HepG2 (cell line): ENCODE data around the gene ACTRT2. TPM values are rescaled to one million over a fixed set of nuclear protein-coding genes. Genes with fewer than 3 reads are reported as not detected.

Source experiments
- ATAC-seq: fragments of 200-7000 bp; cut with Tn5 transposase; 3 replicates; pipeline ENCODE4 v1.9.1; 2020; ENCODE audit warnings: mild to moderate bottlenecking, moderate library complexity
- BruUV-seq: library from RNA; stranded (reverse); fragments of 400-500 nt; replicated peaks from 2 replicates; lab custom pipeline; 2021; lab: Mats Ljungman, UMichigan
- CTCF ChIA-PET: fragments of 300-600 bp; formaldehyde crosslinking; extraction: SDS; loops from one replicate; lab custom pipeline; 2021; ENCODE audit warnings: low total read pairs, inconsistent platforms, low intra/inter-chr PET ratio; lab: Yijun Ruan, JAX
- POLR2A ChIA-PET: fragments of 350-600 bp; sonication (Branson Sonifier 250); formaldehyde crosslinking; loops from one replicate; lab custom pipeline; 2020; ENCODE audit warnings: antibody characterized with exemption, inconsistent platforms; lab: Yijun Ruan, JAX
- DNase-seq: peaks from one replicate; pipeline ENCODE4 v3.0.0-alpha.2; 2015; ENCODE audit warnings: low spot score
- FAIRE-seq: peaks from 3 replicates; lab custom pipeline; 2011; peaks lifted over from hg19 to GRCh38; lab: Jason Lieb, UNC
- H2AFZ ChIP-seq: one replicate; pipeline ENCODE4 v1.6.1; 2011; ENCODE audit warnings: low read length, inconsistent platforms
- H3K27ac ChIP-seq: fragments of 300-600 bp; 3 replicates; pipeline ENCODE4 v1.8.0; 2011; ENCODE audit warnings: mixed run types, mild to moderate bottlenecking, mixed read lengths, low read length, inconsistent platforms; ENCODE audit not compliant: insufficient read depth; ENCODE audit errors: extremely low read length
- H3K27me3 ChIP-seq, 2 experiments: fragments of 200-600 bp in 1 of 2; 2 replicates in 1 of 2; 3 replicates in 1 of 2; pipeline versions ENCODE4 v1.6.0 to v1.8.0; 2011; ENCODE audit warnings: low read length in 2 of 2, mild to moderate bottlenecking in 2 of 2, moderate library complexity in 2 of 2, inconsistent platforms in 1 of 2; ENCODE audit not compliant: insufficient read depth in 2 of 2, control insufficient read depth in 1 of 2
- H3K36me3 ChIP-seq, 2 experiments: fragments of 200-600 bp in 1 of 2; replicated peaks in 1 of 2; 2 replicates in 1 of 2; 3 replicates in 1 of 2; pipeline versions ENCODE4 v1.5.1 to v1.8.0; 2011; ENCODE audit warnings: low read length in 2 of 2, inconsistent platforms in 1 of 2; ENCODE audit not compliant: insufficient read depth in 2 of 2, control insufficient read depth in 1 of 2
- H3K4me1 ChIP-seq: 2 replicates; pipeline ENCODE4 v1.5.1; 2012; ENCODE audit warnings: low read length, inconsistent platforms; ENCODE audit not compliant: insufficient read depth
- H3K4me2 ChIP-seq: 2 replicates; pipeline ENCODE4 v1.6.0; 2011; ENCODE audit warnings: low read depth, low read length, inconsistent platforms
- H3K4me3 ChIP-seq, 3 experiments: fragments of 200-600 bp in 1 of 3; sonication (generic), shearing (Covaris generic) in 1 of 3; replicated peaks in 1 of 3; 2 replicates each; pipeline ENCODE4 v1.5.1; 2011 to 2016; ENCODE audit warnings: low read length in 3 of 3, inconsistent platforms in 2 of 3, low read depth in 2 of 3, mild to moderate bottlenecking in 2 of 3, control low read depth in 1 of 3, mixed read lengths in 1 of 3; ENCODE audit not compliant: insufficient read depth in 1 of 3
- H3K79me2 ChIP-seq: one replicate; pipeline ENCODE4 v1.6.1; 2011; ENCODE audit warnings: low read length, inconsistent platforms; ENCODE audit not compliant: insufficient read depth
- H3K9ac ChIP-seq: 2 replicates; pipeline ENCODE4 v1.6.0; 2011; ENCODE audit warnings: mild to moderate bottlenecking, low read depth, low read length, inconsistent platforms; ENCODE audit not compliant: insufficient read depth
- H3K9me3 ChIP-seq: 2 replicates; pipeline ENCODE4 v1.5.1; 2012; ENCODE audit warnings: mild to moderate bottlenecking, low read length
- H4K20me1 ChIP-seq: 2 replicates; pipeline ENCODE4 v1.6.0; 2011; ENCODE audit warnings: inconsistent platforms, mild to moderate bottlenecking, low read length, moderate library complexity; ENCODE audit not compliant: insufficient read depth
- ETV6 ChIP-seq: sonication (generic); formaldehyde crosslinking; conservative IDR thresholded peaks from 2 replicates; pipeline ENCODE4 v1.4.0; 2020; ENCODE audit warnings: missing genetic modification reagents
- FOXO1 ChIP-seq: sonication (generic); formaldehyde crosslinking; IDR thresholded peaks from 2 replicates; pipeline ENCODE4 v1.4.0; 2020; ENCODE audit warnings: missing genetic modification reagents
- GFI1 ChIP-seq: sonication (generic); formaldehyde crosslinking; IDR thresholded peaks from 2 replicates; pipeline ENCODE4 v1.5.0; 2020; ENCODE audit warnings: missing genetic modification reagents, mild to moderate bottlenecking, borderline replicate concordance
- NCOR1 ChIP-seq: fragments of 200-600 bp; sonication (generic); IDR thresholded peaks from 2 replicates; pipeline ENCODE4 v1.7.0; 2017; ENCODE audit warnings: antibody characterized with exemption, low read length, borderline replicate concordance
- ZNF230 ChIP-seq: sonication (generic); formaldehyde crosslinking; IDR thresholded peaks from 2 replicates; pipeline ENCODE4 v1.4.0; 2020; ENCODE audit warnings: mild to moderate bottlenecking, missing genetic modification reagents
- ZNF616 ChIP-seq: sonication (generic); formaldehyde crosslinking; IDR thresholded peaks from 2 replicates; pipeline ENCODE4 v1.5.0; 2020; ENCODE audit warnings: low read depth, mild to moderate bottlenecking, missing genetic modification reagents
- WGBS: methylation state at CpG from one replicate; pipeline ENCODE4 v1.1.6; 2017; ENCODE audit warnings: low lambda C conversion rate; 5-methylcytosine and 5-hydroxymethylcytosine counted together
- in situ Hi-C: cut with HindIII; loops from 2 replicates; pipeline ENCODE4 v1.10.0; 2017; ENCODE audit warnings: low pct_unique_long_range_greater_than_20kb; ENCODE audit not compliant: extremely low pct_ligation_motif_present
- intact Hi-C: fragments of 100-400 bp; cut with micrococcal nuclease; formaldehyde crosslinking; loops from one replicate; pipeline ENCODE4 v1.10.0; 2022; ENCODE audit not compliant: unreplicated experiment
- polyA plus RNA-seq, 8 experiments: library from polyadenylated mRNA; depleted of rRNA in 3 of 8; stranded (reverse) in 7 of 8; unstranded in 1 of 8; fragments of >200 nt; fragmentation: Illumina TruSeq in 4 of 8; extraction: Trizol in 4 of 8; gene quantifications; 2 replicates each; pipeline versions ENCODE4 v1.2.1 to v1.2.3, GENCODE V29; 2011 to 2016; ENCODE audit warnings: low read depth in 4 of 8, missing spikeins in 1 of 8, mixed read lengths in 1 of 8; ENCODE audit not compliant: insufficient read depth in 1 of 8
- total RNA-seq, 5 experiments: library from RNA; depleted of rRNA; stranded (reverse); fragments of >200 nt; fragmentation: Illumina TruSeq; extraction: Trizol; gene quantifications; 2 replicates each; pipeline ENCODE4 v1.2.3, GENCODE V29; 2016; ENCODE audit warnings: low read depth in 1 of 5
- TF ChIP-seq, protein P1 (sequence below): sonication (generic); formaldehyde crosslinking; conservative IDR thresholded peaks from 2 replicates; pipeline ENCODE4 v1.8.1; 2023; ENCODE audit warnings: missing genetic modification reagents
- TF ChIP-seq, protein P2 (sequence below): sonication (generic); formaldehyde crosslinking; IDR thresholded peaks from 2 replicates; pipeline ENCODE4 v1.8.0; 2022; ENCODE audit warnings: missing genetic modification reagents, mild to moderate bottlenecking, moderate library complexity, borderline replicate concordance
- TF ChIP-seq, protein P3 (sequence below): sonication (generic); formaldehyde crosslinking; IDR thresholded peaks from 2 replicates; pipeline ENCODE4 v1.5.0; 2020; ENCODE audit warnings: mild to moderate bottlenecking, missing genetic modification reagents, moderate library complexity

The ACTRT2 gene
- total and polyA plus RNA-seq, 2 of the 13 experiments (the other 11 are each of a cell fraction or from before 2014, with no cell fraction given) = not detected

DNA sequence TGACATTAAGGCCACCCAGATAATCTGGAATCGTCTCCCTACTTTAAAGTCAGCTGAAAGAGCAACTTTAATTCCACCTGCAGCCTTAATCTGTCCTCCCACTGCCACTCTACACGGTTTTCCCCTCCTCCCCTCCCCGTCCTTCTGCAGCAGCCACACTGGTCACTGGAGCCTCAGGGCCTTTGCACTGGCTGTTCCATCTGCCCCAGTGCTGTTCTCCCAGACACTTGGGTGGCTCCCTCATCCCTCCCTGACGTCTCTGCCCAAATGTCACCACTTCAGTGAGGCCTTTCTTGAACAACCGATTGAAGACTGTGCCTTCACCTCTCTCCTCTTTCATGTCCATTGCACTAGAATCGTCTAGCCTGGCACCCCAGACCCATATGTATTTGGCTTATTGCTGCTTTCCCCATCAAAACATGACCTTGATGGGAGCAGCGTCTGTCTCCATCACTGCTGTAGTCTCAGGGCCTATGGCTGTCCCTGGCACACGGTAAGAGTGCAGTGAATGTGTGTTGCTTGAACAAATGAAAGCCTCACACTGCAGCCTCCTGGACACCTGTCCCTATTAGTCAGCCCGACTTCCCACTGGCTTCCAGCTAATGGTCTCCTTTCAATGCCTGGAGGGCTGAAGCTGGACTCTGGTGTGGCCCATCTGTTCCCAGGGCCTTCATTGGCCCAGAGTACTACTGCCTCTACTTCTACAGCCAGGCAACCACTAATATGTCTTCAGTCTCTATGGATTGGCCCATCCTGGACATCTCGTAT is 37.2 kb downstream of the ACTRT2 start (continued):
- TF ChIP-seq, protein P1, sequence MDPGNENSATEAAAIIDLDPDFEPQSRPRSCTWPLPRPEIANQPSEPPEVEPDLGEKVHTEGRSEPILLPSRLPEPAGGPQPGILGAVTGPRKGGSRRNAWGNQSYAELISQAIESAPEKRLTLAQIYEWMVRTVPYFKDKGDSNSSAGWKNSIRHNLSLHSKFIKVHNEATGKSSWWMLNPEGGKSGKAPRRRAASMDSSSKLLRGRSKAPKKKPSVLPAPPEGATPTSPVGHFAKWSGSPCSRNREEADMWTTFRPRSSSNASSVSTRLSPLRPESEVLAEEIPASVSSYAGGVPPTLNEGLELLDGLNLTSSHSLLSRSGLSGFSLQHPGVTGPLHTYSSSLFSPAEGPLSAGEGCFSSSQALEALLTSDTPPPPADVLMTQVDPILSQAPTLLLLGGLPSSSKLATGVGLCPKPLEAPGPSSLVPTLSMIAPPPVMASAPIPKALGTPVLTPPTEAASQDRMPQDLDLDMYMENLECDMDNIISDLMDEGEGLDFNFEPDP (CRISPR knock-in tag) = no peak
- TF ChIP-seq NCOR1 (no peak), ETV6 (CRISPR knock-in tag) (no peak), ZNF616 (CRISPR knock-in tag) (no peak), FOXO1 (CRISPR knock-in tag) (no peak)
- TF ChIP-seq, protein P2, sequence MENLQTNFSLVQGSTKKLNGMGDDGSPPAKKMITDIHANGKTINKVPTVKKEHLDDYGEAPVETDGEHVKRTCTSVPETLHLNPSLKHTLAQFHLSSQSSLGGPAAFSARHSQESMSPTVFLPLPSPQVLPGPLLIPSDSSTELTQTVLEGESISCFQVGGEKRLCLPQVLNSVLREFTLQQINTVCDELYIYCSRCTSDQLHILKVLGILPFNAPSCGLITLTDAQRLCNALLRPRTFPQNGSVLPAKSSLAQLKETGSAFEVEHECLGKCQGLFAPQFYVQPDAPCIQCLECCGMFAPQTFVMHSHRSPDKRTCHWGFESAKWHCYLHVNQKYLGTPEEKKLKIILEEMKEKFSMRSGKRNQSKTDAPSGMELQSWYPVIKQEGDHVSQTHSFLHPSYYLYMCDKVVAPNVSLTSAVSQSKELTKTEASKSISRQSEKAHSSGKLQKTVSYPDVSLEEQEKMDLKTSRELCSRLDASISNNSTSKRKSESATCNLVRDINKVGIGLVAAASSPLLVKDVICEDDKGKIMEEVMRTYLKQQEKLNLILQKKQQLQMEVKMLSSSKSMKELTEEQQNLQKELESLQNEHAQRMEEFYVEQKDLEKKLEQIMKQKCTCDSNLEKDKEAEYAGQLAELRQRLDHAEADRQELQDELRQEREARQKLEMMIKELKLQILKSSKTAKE (CRISPR knock-in tag) = no peak

DNA sequence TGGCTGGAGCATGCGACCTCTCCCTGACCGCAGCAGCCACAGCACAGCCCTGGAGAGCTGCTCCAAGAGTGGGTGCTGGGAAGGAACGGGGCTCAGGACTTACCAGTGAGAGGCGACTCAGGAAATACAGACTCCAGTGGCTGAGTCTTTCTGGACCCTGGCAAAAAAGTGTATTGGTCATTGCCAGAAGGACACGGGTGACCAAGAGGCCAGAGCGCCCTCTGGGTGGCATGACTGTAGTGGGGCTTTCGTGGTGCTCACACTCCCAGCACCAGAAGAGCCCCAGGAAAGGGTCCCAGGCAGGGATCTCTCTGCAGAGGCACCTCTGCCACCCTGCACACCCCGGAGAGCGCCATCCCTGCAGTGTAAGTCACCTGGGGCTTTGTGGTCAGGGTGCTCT is 38.9 kb downstream of the ACTRT2 start:
- in situ Hi-C loops (loop anchor here (25.0 kb wide), 1 partner anchor 227 kb away; no protein-coding TSS in a partner anchor), intact Hi-C loops (no loop called here)
- BruUV-seq = no TSS peak
- Histone ChIP-seq H3K9ac (no peak overlapping the region), H2AFZ (no peak overlapping the region), H3K4me3 (no peak overlapping the region), H3K4me1 (peaks cover 9% of the 10 kb centered on the region; the same call in 1 of the 2 replicates), H3K79me2 (no peaks in the 10 kb centered on the region), H3K27ac (no peak overlapping the region), H3K36me3 (no peaks in the 10 kb centered on the region), H3K9me3 (no peaks in the 10 kb centered on the region), H3K27me3 (peaks cover 10 to 63% of the 10 kb centered on the region in 2 experiments; a peak in 4 of 5 replicates), H3K4me2 (no peak overlapping the region), H4K20me1 (no peaks in the 10 kb centered on the region)
- WGBS = 33% methylated on average over 3 of the region's 9 CpGs
- TF ChIP-seq GFI1 (CRISPR knock-in tag) (no peak), ZNF230 (CRISPR knock-in tag) (no peak)
- TF ChIP-seq, protein P3, sequence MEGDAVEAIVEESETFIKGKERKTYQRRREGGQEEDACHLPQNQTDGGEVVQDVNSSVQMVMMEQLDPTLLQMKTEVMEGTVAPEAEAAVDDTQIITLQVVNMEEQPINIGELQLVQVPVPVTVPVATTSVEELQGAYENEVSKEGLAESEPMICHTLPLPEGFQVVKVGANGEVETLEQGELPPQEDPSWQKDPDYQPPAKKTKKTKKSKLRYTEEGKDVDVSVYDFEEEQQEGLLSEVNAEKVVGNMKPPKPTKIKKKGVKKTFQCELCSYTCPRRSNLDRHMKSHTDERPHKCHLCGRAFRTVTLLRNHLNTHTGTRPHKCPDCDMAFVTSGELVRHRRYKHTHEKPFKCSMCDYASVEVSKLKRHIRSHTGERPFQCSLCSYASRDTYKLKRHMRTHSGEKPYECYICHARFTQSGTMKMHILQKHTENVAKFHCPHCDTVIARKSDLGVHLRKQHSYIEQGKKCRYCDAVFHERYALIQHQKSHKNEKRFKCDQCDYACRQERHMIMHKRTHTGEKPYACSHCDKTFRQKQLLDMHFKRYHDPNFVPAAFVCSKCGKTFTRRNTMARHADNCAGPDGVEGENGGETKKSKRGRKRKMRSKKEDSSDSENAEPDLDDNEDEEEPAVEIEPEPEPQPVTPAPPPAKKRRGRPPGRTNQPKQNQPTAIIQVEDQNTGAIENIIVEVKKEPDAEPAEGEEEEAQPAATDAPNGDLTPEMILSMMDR (CRISPR knock-in tag) = 0 out of 2 replicates have a peak, but pooled peaks have one; percentile 7
- DNase-seq (no peak), FAIRE-seq (no peak), ATAC-seq (no peak)
- ChIA-PET POLR2A (no interaction called here), CTCF (no interaction called here)
